GM21576 (cell line): Measurements from ENCODE around the gene TRAPPC11.

Experiments used
- ATAC-seq: cut with Tn5 transposase; IDR thresholded peaks from one replicate; pipeline ENCODE4 v1.9.1; 2021; ENCODE audit warnings: mild to moderate bottlenecking, moderate library complexity; ENCODE audit not compliant: unreplicated experiment

TRAPPC11 gene

GRCh38 chr4:183755596-183755995 is 96.5 kb downstream of the TRAPPC11 start:
- no peak for ATAC-seq

DNA sequence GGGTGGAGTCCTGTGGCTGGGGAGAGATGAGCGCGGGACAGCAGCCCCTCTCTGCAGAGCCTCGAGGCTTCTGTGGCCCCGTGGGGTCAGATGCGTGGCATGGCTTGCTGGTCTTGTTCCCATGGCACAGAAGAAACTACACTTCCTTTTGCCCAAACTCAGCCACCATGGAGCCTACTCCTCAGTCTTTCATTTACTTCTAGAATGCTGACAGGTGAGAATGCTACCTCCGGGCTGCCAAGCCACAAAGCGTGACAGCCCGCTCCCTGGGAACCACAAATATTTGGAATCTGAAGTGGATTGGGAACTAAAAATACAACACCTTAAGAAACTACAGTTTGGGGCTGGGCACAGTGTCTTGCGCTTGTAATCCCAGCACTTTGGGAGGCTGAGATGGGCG is 98.0 kb downstream of the TRAPPC11 start:
- ATAC-seq = no peak

DNA sequence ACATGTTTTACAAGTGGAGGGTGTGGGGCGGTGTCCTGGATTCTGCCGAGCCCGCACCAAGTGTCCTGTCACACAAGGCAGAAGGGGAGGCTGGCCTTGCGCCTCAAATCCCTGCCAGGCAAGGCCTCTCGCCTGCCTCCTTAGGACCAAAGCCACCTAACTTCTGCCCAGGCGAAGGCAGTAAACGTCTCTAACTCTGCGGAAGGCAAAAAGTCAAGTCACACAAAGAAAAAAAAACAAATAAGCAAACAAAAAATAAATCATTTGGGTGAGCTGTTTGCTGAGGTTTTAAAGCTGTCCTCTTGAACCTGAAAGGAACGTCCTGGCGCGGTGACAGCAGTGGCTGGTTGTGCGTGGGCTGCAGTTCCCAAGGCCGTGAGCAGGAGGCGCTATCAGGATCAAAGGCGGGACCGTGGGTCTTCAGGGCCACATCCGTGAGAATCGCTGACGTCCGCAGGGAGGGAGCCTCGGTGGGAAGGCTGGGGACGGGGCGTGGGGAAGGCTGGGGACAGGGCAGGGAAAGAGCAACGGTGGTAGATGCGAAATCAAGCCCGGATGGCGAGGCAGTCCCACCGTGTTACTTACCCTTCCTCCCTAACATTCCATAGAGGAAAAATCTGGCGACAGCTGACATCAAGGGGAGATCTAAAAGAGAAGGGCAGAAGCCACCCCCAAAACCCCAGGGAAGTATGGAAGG is 99.1 kb downstream of the TRAPPC11 start:
- no peak for ATAC-seq

DNA sequence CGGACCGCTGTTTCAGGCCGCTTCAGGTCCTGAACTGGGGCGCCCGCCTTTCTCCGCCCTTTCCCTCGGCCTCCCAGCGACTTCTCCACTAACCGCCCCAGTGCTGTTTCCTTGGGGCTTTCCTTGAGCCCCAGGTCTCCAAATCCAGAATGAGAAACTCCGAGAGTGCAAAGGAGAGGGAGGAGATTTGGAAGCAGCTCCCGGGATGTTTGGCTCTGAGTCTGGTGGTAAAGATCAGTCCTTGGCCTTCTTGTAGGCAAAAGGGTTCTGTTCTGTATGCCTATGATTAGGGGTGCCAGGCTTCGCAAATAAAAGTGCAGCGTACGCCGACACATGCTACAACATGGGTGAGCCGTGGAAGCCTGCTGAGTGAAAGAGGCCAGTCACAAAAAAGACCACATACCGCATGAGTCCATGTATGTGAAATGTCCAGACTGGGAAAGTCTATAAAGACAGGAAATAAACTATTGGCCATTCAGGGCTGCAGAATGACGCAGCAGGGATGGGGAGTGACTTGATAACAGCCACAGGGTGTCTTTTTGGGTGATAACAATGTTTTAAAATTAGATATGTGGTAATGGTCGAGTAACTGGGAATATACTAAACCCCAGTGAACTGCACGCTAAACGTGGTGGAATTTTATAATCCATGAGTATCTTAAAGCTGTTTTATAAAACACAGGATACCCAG is 99.8 kb downstream of the TRAPPC11 start:
- no peak for ATAC-seq

DNA sequence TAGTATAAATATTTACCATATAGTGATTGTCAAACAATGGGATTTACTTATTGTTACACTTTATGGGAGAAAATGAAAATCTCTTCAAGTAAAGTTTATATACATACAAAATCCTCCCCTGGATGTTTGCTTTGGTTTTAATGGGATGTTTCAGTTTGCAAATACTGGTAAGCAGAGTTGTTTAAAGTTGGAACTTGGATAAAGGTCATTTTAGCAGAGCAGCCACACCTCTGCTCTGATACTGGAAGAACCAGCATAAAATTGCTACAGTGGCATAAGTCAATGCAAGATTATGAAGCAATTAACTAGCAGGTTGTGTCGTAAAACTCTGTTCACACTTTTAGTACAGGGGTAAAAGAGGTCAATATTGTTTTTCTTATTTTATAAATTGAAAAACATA is 101.2 kb downstream of the TRAPPC11 start:
- ATAC-seq = no peak
